Brain pericyte (primary cell): ENCODE data around the gene MEAK7.

Experiments used
- DNase-seq: peaks from one replicate; pipeline ENCODE4 v3.0.0-alpha.2; 2012; ENCODE audit warnings: low read depth, low spot score

The MEAK7 gene

GRCh38 chr16:84467256-84467655 lies 37.2 kb downstream of the MEAK7 start:
- DNase-seq, result no peak

GRCh38 chr16:84466692-84467091 lies 37.8 kb downstream of the MEAK7 start:
- DNase-seq, result no peak

DNA sequence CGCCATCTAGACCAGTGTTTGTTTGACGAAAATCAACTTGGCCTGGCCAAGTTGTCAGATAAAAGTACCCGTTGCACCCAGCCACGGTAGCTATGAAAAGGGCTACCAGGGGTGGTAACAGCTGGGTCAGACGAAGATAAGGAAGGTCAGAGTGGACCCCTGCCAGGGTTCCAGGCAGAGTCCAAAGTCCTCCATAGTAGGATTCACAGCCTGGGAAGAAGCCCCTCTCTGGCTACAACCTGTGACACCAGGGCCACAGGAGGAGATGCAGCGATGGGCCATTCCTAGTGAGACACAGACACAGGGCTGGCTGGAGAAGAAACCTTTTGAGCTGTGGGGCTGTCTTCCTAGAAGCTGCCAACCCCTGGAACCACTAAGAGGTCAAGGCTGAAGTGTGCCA lies 39.3 kb downstream of the MEAK7 start:
- no peak for DNase-seq

GRCh38 chr16:84464116-84464515 lies 40.3 kb downstream of the MEAK7 start:
- DNase-seq, result no peak

- DNase-seq, result no peak
These were observed 41.2 kb downstream of the MEAK7 start for GRCh38 chr16:84463221-84463620.

- no peak for DNase-seq
These were observed 41.9 kb downstream of the MEAK7 start for GRCh38 chr16:84462296-84463210.

DNA sequence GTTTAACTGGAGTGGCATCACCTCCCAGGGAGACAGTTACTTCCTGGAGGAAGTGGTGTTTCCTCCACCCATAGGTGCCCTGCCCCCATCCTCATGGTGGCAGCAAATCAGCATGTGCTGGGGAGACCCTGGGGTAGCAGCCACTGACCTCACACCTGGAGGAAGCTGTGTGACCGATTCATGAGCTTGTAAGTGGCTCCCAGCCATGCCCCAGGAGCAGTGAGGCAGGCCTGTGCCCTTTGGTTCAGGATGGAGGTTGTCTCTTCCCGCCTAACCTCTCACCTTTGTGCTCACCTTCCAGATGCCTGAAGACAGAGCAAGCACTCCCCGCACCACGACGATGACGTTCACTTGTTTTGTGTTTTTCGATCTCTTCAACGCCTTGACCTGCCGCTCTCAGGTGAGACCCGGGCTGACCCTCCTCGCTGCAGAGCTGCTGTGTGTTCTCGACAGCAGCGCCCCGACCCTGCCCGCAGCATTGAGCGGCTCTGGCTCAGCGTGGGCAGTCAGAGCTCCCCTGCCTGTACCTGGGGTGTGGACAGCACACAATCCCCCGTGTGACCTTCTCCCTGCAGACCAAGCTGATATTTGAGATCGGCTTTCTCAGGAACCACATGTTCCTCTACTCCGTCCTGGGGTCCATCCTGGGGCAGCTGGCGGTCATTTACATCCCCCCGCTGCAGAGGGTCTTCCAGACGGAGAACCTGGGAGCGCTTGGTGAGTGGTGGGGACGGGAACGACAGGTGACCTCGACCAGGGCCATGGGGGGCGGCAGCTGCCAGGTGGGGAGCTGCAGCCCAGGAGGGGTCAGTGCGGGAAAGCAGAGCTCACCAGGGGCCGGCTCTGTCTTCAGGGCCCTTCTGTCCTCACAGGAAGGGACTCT lies 42.8 kb downstream of the MEAK7 start:
- DNase-seq, result no peak

GRCh38 chr16:84461029-84461412 lies 43.4 kb downstream of the MEAK7 start:
- no peak for DNase-seq

GRCh38 chr16:84460406-84461028 lies 43.9 kb downstream of the MEAK7 start:
- no peak for DNase-seq

DNA sequence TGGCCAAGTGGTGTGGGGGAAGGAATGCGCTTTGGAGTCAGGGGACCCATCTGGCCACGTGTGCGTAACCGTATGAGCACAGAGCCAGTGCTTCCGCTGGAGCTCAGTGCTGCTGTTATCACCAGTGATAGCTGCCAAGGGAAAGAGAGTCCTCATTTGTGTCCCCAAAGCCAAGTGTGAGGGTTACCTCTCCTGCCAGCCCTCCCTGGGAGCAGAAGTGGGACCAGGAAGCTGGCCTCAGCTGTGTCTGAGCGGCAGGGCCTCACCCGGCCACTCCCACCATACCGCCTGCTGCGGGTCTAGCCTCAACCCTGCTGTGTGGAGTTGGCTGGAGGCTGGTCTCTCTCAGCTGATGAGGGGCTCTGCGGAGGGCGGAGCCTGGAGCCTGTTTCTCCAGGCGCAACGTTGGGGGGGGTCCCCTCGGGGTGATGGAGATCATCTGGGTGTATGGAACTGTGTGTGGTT lies 44.5 kb downstream of the MEAK7 start:
- no peak for DNase-seq

GRCh38 chr16:84459533-84459894 lies 44.9 kb downstream of the MEAK7 start:
- DNase-seq, result no peak

DNA sequence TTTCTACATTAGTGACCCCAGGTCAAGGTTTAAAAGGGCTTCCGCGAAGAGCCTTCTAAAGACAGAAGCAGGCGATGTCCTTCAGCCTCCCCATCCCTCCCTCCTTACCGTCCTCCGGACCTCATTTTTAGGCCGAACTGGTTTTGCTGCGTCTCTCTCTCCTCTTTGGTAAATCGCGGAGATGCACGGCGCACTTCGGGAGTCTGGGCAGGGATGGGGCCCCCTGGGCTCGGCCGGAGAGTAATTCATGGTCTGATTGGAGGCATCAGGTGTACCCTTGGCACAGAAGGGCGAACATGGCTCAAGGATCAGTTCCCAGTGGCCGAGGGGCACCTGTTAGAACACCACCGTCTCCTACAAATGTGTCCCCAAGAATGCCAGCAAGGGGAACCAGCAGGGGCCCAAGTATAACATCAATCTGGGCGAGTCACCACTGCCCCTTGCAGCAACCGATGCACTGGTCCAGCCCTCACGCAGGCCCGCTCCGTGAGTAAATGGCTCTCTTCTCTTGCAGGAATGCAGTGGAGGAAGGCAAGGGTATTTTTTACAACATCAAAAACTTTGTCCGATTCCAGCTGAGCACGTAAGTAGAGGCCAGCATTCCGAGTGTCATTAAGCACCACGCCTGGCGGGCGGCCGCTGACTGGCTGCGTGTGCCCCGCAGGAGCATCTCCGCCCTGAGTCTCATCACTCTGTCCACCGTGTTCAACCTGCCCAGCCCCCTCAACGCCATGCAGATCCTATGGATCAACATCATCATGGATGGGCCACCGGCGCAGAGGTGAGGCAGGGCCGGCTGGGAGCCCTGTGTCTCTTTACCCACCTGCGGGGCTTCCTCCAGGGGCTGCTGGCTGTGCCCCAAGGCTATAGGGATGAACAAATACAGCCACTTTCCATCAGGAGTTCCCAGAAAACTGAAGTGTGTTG lies 45.6 kb downstream of the MEAK7 start:
- no peak for DNase-seq

GRCh38 chr16:84455031-84455430 lies 49.4 kb downstream of the MEAK7 start:
- no peak for DNase-seq
